OCI-LY1 (cell line): ENCODE data around the gene PRM2.

ENCODE experiments used
- H2AFZ ChIP-seq: fragments of 200-600 bp; sonication (generic), shearing (Covaris generic); 2 replicates; pipeline ENCODE4 v1.6.0; 2014; ENCODE audit warnings: antibody characterized with exemption, mild to moderate bottlenecking, low read length
- H3F3A ChIP-seq: fragments of 200-600 bp; sonication (generic), shearing (Covaris generic); 2 replicates; pipeline ENCODE4 v1.6.0; 2014; ENCODE audit warnings: mild to moderate bottlenecking, antibody characterized with exemption, low read length, moderate library complexity; ENCODE audit not compliant: insufficient read depth
- H3K27ac ChIP-seq: fragments of 200-600 bp; sonication (generic); 2 replicates; pipeline ENCODE4 v1.5.1; 2014; ENCODE audit warnings: low read length, mixed run types, mild to moderate bottlenecking, low read depth; ENCODE audit not compliant: poor library complexity, severe bottlenecking
- H3K27me3 ChIP-seq: fragments of 200-600 bp; sonication (generic); 2 replicates; pipeline ENCODE4 v1.6.0; 2014; ENCODE audit warnings: antibody characterized with exemption, mild to moderate bottlenecking, low read length, moderate library complexity; ENCODE audit not compliant: insufficient read depth
- H3K36me3 ChIP-seq: fragments of 200-600 bp; sonication (generic); 2 replicates; pipeline ENCODE4 v1.6.1; 2014; ENCODE audit warnings: mild to moderate bottlenecking, antibody characterized with exemption, low read length, moderate library complexity, mixed read lengths; ENCODE audit not compliant: insufficient read depth
- H3K4me1 ChIP-seq: fragments of 200-600 bp; sonication (generic); 2 replicates; pipeline ENCODE4 v1.5.1; 2014; ENCODE audit warnings: mild to moderate bottlenecking, low read length, moderate library complexity; ENCODE audit not compliant: insufficient read depth, severe bottlenecking
- H3K4me2 ChIP-seq: fragments of 200-600 bp; sonication (generic), shearing (Covaris generic); 2 replicates; pipeline ENCODE4 v1.6.1; 2014; ENCODE audit warnings: low read length
- H3K4me3 ChIP-seq: fragments of 200-600 bp; sonication (generic); 2 replicates; pipeline ENCODE4 v1.5.1; 2014; ENCODE audit warnings: low read length, low read depth, mild to moderate bottlenecking, mixed read lengths; ENCODE audit not compliant: poor library complexity, severe bottlenecking
- H3K79me2 ChIP-seq: fragments of 200-600 bp; shearing (Covaris generic); 2 replicates; pipeline ENCODE4 v1.6.1; 2016; ENCODE audit warnings: mixed run types, low read length, mixed read lengths; ENCODE audit not compliant: insufficient read depth
- H3K9ac ChIP-seq: fragments of 200-600 bp; sonication (generic), shearing (Covaris generic); 2 replicates; pipeline ENCODE4 v1.6.1; 2014; ENCODE audit warnings: mild to moderate bottlenecking, low read length, mixed read lengths
- H3K9me2 ChIP-seq: fragments of 200-600 bp; sonication (generic), shearing (Covaris generic); 2 replicates; pipeline ENCODE4 v1.6.1; 2014; ENCODE audit warnings: low read depth, mild to moderate bottlenecking, low read length, mixed read lengths
- H3K9me3 ChIP-seq: fragments of 200-600 bp; shearing (Covaris generic); 2 replicates; pipeline ENCODE4 v1.6.1; 2014; ENCODE audit warnings: low read length, mixed read lengths
- H4K20me1 ChIP-seq: fragments of 200-600 bp; sonication (generic), shearing (Covaris generic); 2 replicates; pipeline ENCODE4 v1.6.0; 2016; ENCODE audit warnings: mild to moderate bottlenecking, low read length; ENCODE audit not compliant: insufficient read depth
- CTCF ChIP-seq: fragments of 200-600 bp; sonication (generic), shearing (Covaris generic); IDR thresholded peaks from 2 replicates; pipeline ENCODE4 v1.5.1; 2017; ENCODE audit warnings: mild to moderate bottlenecking, antibody characterized with exemption, low read length, moderate library complexity, mixed read lengths
- EZH2 ChIP-seq: fragments of 200-600 bp; sonication (generic), shearing (Covaris generic); IDR thresholded peaks from 2 replicates; pipeline ENCODE4 v1.8.0; 2017; ENCODE audit warnings: borderline replicate concordance, mixed run types, mild to moderate bottlenecking, antibody characterized with exemption, low read length, moderate library complexity, mixed read lengths

PRM2 gene

GRCh38 chr16:11245988-11246387 lies 30.3 kb downstream of the PRM2 start:
- no peak overlapping the region for H2AFZ ChIP-seq
- no peaks in the 10 kb centered on the region for H3K9me2 ChIP-seq
- H3K9me3 ChIP-seq: no peaks in the 10 kb centered on the region
- no peaks in the 10 kb centered on the region for H4K20me1 ChIP-seq
- no peak overlapping the region for H3K4me2 ChIP-seq
- H3F3A ChIP-seq: no peaks in the 10 kb centered on the region; the same call in 1 of the 2 replicates
- no peak overlapping the region for H3K9ac ChIP-seq
- H3K27ac ChIP-seq: no peak overlapping the region
- TF ChIP-seq CTCF (no peak), EZH2 (no peak)
- H3K79me2 ChIP-seq: no peaks in the 10 kb centered on the region
- H3K27me3 ChIP-seq: no peaks in the 10 kb centered on the region
- peaks cover 30% of the 10 kb centered on the region for H3K4me1 ChIP-seq
- no peak overlapping the region for H3K4me3 ChIP-seq
- no peaks in the 10 kb centered on the region; the same call in 1 of the 2 replicates for H3K36me3 ChIP-seq

GRCh38 chr16:11245222-11245737 lies 31.0 kb downstream of the PRM2 start:
- no peaks in the 10 kb centered on the region; the same call in 1 of the 2 replicates for H3K36me3 ChIP-seq
- H3K9me2 ChIP-seq: no peaks in the 10 kb centered on the region
- H3K9ac ChIP-seq: no peak overlapping the region
- no peak for TF ChIP-seq EZH2
- no peak for TF ChIP-seq CTCF
- no peaks in the 10 kb centered on the region for H4K20me1 ChIP-seq
- no peak overlapping the region for H3K27ac ChIP-seq
- H3K4me1 ChIP-seq: peaks cover 25% of the 10 kb centered on the region
- H2AFZ ChIP-seq: no peak overlapping the region
- H3K9me3 ChIP-seq: no peaks in the 10 kb centered on the region
- no peaks in the 10 kb centered on the region for H3K79me2 ChIP-seq
- no peak overlapping the region for H3K4me2 ChIP-seq
- H3F3A ChIP-seq: no peaks in the 10 kb centered on the region
- H3K4me3 ChIP-seq: no peak overlapping the region
- H3K27me3 ChIP-seq: no peaks in the 10 kb centered on the region

DNA sequence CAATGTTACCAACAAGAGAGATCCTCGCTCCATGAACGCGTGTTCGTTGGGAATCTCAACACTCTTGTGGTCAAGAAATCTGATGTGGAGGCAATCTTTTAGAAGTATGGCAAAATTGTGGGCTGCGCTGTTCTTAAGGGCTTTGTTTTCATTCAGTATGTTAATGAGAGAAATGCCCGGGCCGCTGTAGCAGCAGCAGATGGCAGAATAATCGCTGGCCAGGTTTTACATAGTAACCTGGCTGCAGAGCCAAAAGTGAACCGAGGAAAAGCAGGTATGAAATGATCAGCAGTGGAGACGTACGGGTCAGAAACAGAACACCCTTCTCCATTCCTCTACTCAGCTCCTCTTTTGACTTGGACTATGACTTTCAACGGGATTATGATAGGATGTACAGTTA lies 33.6 kb downstream of the PRM2 start:
- no peak overlapping the region for H2AFZ ChIP-seq
- H3K4me3 ChIP-seq: no peak overlapping the region
- no peaks in the 10 kb centered on the region for H3K9me2 ChIP-seq
- H4K20me1 ChIP-seq: no peaks in the 10 kb centered on the region
- no peaks in the 10 kb centered on the region for H3K4me1 ChIP-seq
- H3K9ac ChIP-seq: no peak overlapping the region
- H3K79me2 ChIP-seq: no peaks in the 10 kb centered on the region
- H3K36me3 ChIP-seq: no peaks in the 10 kb centered on the region; the same call in 1 of the 2 replicates
- H3K4me2 ChIP-seq: no peak overlapping the region
- TF ChIP-seq CTCF (no peak), EZH2 (no peak)
- H3K9me3 ChIP-seq: no peaks in the 10 kb centered on the region
- H3K27ac ChIP-seq: no peak overlapping the region
- no peaks in the 10 kb centered on the region for H3K27me3 ChIP-seq
- no peaks in the 10 kb centered on the region for H3F3A ChIP-seq
